Measurements from ENCODE around the gene ZNF385C. TPM values are rescaled to one million over a fixed set of nuclear protein-coding genes. Genes with fewer than 3 reads are reported as not detected.

Gene ZNF385C
- total and polyA plus RNA-seq, 2 experiments from 2014 or later: not detected

- in situ Hi-C loops (cut with MboI): no loop called here
Observed at GRCh38 chr17:41986634-41987033, 111.6 kb downstream of the ZNF385C start.

GRCh38 chr17:41985919-41986318, 112.4 kb downstream of the ZNF385C start:
- H3K27ac ChIP-seq: no peak overlapping the region
- no peak overlapping the region for H3K9ac ChIP-seq
- no peaks in the 10 kb centered on the region for H3K27me3 ChIP-seq (replicated peaks; ENCODE audit: insufficient read depth)
- no peak overlapping the region for H3K4me3 ChIP-seq
- H3K36me3 ChIP-seq (ENCODE audit: low read depth): peaks cover 86% of the 10 kb centered on the region
- peaks cover 66% of the 10 kb centered on the region for H3K79me2 ChIP-seq (ENCODE audit: insufficient read depth)
- H3K4me2 ChIP-seq (ENCODE audit: unreplicated experiment): no peak overlapping the region
- DNase-seq: no peak
- H3K9me3 ChIP-seq (ENCODE audit: low read depth): no peaks in the 10 kb centered on the region
- H4K20me1 ChIP-seq (ENCODE audit: insufficient read depth): no peaks in the 10 kb centered on the region
- TF ChIP-seq EZH2 (IDR thresholded peaks at IDR 0.05; ENCODE audit: insufficient read depth, poor library complexity, severe bottlenecking) (no peak), EZH2phosphoT487 (IDR thresholded peaks at IDR 0.05; ENCODE audit: insufficient read depth, low read depth) (no peak)
- 91 to 94% methylated on average over 8 of the region's 8 CpGs for WGBS, 2 experiments (ENCODE audit: low coverage in 1 of 2, low lambda C conversion rate in 2 of 2, missing lambda C conversion rate in 2 of 2)
- H3F3A ChIP-seq (ENCODE audit: insufficient read depth): peaks cover 16% of the 10 kb centered on the region
- no peaks in the 10 kb centered on the region for H3K9me2 ChIP-seq (ENCODE audit: insufficient read depth)
- no peak overlapping the region for H2AFZ ChIP-seq
- in situ Hi-C loops (cut with MboI): no loop called here
- no peaks in the 10 kb centered on the region for H3K4me1 ChIP-seq (ENCODE audit: insufficient read depth)

More at GRCh38 chr17:41986634-41987033, 111.6 kb downstream of the ZNF385C start:
- no peak for DNase-seq
- H2AFZ ChIP-seq: no peak overlapping the region
- no peaks in the 10 kb centered on the region for H3K4me1 ChIP-seq (ENCODE audit: insufficient read depth)
- H3K4me3 ChIP-seq: no peak overlapping the region
- no peaks in the 10 kb centered on the region for H3K9me2 ChIP-seq (ENCODE audit: insufficient read depth)
- no peak overlapping the region for H3K9ac ChIP-seq
- H3K79me2 ChIP-seq (ENCODE audit: insufficient read depth): peaks cover 66% of the 10 kb centered on the region
- H3K4me2 ChIP-seq (ENCODE audit: unreplicated experiment): no peak overlapping the region
- no peaks in the 10 kb centered on the region for H4K20me1 ChIP-seq (ENCODE audit: insufficient read depth)
- TF ChIP-seq EZH2 (IDR thresholded peaks at IDR 0.05; ENCODE audit: insufficient read depth, poor library complexity, severe bottlenecking): no peak
- TF ChIP-seq EZH2phosphoT487 (IDR thresholded peaks at IDR 0.05; ENCODE audit: insufficient read depth, low read depth): no peak
- peaks cover 15% of the 10 kb centered on the region for H3F3A ChIP-seq (ENCODE audit: insufficient read depth)
- H3K9me3 ChIP-seq (ENCODE audit: low read depth): no peaks in the 10 kb centered on the region
- H3K27ac ChIP-seq: no peak overlapping the region
- 94 to 100% methylated on average over 1 of the region's 1 CpG for WGBS, 2 experiments (ENCODE audit: low coverage in 1 of 2, low lambda C conversion rate in 2 of 2, missing lambda C conversion rate in 2 of 2)
- H3K27me3 ChIP-seq (replicated peaks; ENCODE audit: insufficient read depth): no peaks in the 10 kb centered on the region
- H3K36me3 ChIP-seq (ENCODE audit: low read depth): peaks cover 86% of the 10 kb centered on the region

DNA sequence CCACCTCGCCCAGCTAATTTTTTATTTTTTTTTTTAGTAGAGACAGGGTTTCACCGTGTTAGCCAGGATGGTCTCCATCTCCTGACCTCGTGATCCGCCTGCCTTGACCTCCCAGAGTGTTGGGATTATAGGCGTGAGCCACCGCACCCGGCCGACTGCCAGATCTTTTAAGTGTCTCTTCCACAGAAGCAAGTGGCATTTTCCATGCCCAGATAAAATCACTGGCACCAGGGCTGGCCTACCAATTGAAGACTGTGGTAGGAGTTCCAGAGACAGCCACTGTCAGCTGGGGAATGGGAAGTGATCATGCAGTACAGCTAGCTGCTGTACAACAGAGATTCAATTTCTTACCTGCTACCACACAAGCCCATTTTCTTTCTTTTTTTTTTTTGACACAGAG, 113.8 kb downstream of the ZNF385C start:
- Histone ChIP-seq H4K20me1 (ENCODE audit: insufficient read depth) (no peaks in the 10 kb centered on the region), H3K4me1 (ENCODE audit: insufficient read depth) (no peaks in the 10 kb centered on the region), H3K9ac (no peak overlapping the region), H3K27me3 (replicated peaks; ENCODE audit: insufficient read depth) (no peaks in the 10 kb centered on the region), H3K4me3 (no peak overlapping the region), H3K27ac (no peak overlapping the region), H3K9me2 (ENCODE audit: insufficient read depth) (no peaks in the 10 kb centered on the region), H3K79me2 (ENCODE audit: insufficient read depth) (peaks cover 60% of the 10 kb centered on the region), H3F3A (ENCODE audit: insufficient read depth) (peaks cover 19% of the 10 kb centered on the region), H3K36me3 (ENCODE audit: low read depth) (peaks cover 81% of the 10 kb centered on the region), H3K4me2 (ENCODE audit: unreplicated experiment) (no peak overlapping the region), H3K9me3 (ENCODE audit: low read depth) (no peaks in the 10 kb centered on the region), H2AFZ (no peak overlapping the region)
- 97 to 99% methylated on average over 8 of the region's 8 CpGs for WGBS, 2 experiments (ENCODE audit: low coverage in 1 of 2, low lambda C conversion rate in 2 of 2, missing lambda C conversion rate in 2 of 2)
- TF ChIP-seq EZH2 (IDR thresholded peaks at IDR 0.05; ENCODE audit: insufficient read depth, poor library complexity, severe bottlenecking) (no peak), EZH2phosphoT487 (IDR thresholded peaks at IDR 0.05; ENCODE audit: insufficient read depth, low read depth) (no peak)
- in situ Hi-C loops (cut with MboI): no loop called here
- DNase-seq: no peak

DNA sequence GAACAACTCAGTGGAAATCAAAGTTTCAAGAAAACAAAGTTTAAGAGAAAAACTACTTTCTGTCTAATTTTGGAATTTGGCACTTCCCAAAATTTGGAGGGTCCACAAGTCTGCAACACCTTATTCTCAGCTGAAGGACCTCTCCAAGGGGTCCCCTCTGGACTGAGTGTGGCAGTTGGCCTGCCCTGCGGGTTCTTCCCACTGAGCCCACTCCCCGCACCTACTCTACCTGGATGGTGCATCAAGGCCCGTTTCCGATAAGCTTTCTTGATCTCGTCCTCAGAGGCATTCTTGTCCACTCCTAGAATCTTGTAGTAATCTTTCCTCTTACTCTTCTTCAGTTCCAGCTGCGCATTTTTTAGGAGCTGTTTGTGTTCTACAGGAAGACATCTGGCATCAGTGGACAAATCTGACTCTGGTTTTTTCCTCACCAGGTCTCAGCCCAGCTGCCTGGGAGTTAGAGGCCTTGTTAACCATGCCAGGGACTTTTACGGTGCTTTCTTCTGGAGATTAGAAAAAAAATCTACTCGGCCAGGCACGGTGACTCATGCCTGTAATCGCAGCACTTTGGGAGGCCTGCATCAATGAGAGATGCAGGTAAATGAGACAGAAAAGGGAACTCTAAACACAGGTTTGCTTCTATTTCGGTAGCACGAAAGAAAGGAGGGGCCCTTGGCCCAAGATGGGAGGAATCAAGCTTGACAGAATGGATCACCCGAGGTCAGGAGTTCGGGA, 116.1 kb downstream of the ZNF385C start:
- H4K20me1 ChIP-seq (ENCODE audit: insufficient read depth): no peaks in the 10 kb centered on the region
- peaks cover 22% of the 10 kb centered on the region for H3F3A ChIP-seq (ENCODE audit: insufficient read depth)
- in situ Hi-C loops (cut with MboI): no loop called here
- peaks cover 72% of the 10 kb centered on the region for H3K36me3 ChIP-seq (ENCODE audit: low read depth)
- WGBS, 2 experiments (ENCODE audit: low coverage in 1 of 2, low lambda C conversion rate in 2 of 2, missing lambda C conversion rate in 2 of 2): 90 to 93% methylated on average over 14 of the region's 14 CpGs
- TF ChIP-seq EZH2 (IDR thresholded peaks at IDR 0.05; ENCODE audit: insufficient read depth, poor library complexity, severe bottlenecking) (no peak), EZH2phosphoT487 (IDR thresholded peaks at IDR 0.05; ENCODE audit: insufficient read depth, low read depth) (no peak)
- H3K79me2 ChIP-seq (ENCODE audit: insufficient read depth): peaks cover 61% of the 10 kb centered on the region
- H3K9ac ChIP-seq: no peak overlapping the region
- H3K4me2 ChIP-seq (ENCODE audit: unreplicated experiment): no peak overlapping the region
- no peak for DNase-seq
- no peaks in the 10 kb centered on the region for H3K9me2 ChIP-seq (ENCODE audit: insufficient read depth)
- no peaks in the 10 kb centered on the region for H3K9me3 ChIP-seq (ENCODE audit: low read depth)
- no peak overlapping the region for H2AFZ ChIP-seq
- H3K27ac ChIP-seq: no peak overlapping the region
- H3K4me3 ChIP-seq: no peak overlapping the region
- no peaks in the 10 kb centered on the region for H3K27me3 ChIP-seq (replicated peaks; ENCODE audit: insufficient read depth)
- peaks cover 1% of the 10 kb centered on the region; the same call in 1 of the 2 replicates for H3K4me1 ChIP-seq (ENCODE audit: insufficient read depth)
